Adipocyte (in vitro differentiated cells): ENCODE results near the gene MBD6.

Experiments used
- DNase-seq: peaks from one replicate; pipeline ENCODE4 v3.0.0-alpha.2; 2015; ENCODE audit warnings: low read depth
- H3K27me3 ChIP-seq: replicated peaks from 2 replicates; pipeline ENCODE4 v1.7.0; 2013; ENCODE audit warnings: mild to moderate bottlenecking, low read length, moderate library complexity; ENCODE audit not compliant: control insufficient read depth, insufficient read depth
- H3K36me3 ChIP-seq: 2 replicates; pipeline ENCODE4 v1.7.0; 2013; ENCODE audit warnings: low read length, mild to moderate bottlenecking, moderate library complexity; ENCODE audit not compliant: control insufficient read depth, insufficient read depth, severe bottlenecking
- H3K4me1 ChIP-seq: 2 replicates; pipeline ENCODE4 v1.7.0; 2013; ENCODE audit warnings: mild to moderate bottlenecking, low read length, moderate library complexity; ENCODE audit not compliant: control insufficient read depth, insufficient read depth
- H3K4me3 ChIP-seq: 2 replicates; pipeline ENCODE4 v1.7.0; 2013; ENCODE audit warnings: mild to moderate bottlenecking, low read length, moderate library complexity
- H3K9ac ChIP-seq: 2 replicates; pipeline ENCODE4 v1.7.0; 2013; ENCODE audit warnings: mild to moderate bottlenecking, low read length, moderate library complexity
- H3K9me3 ChIP-seq: 2 replicates; pipeline ENCODE4 v1.7.0; 2013; ENCODE audit warnings: mild to moderate bottlenecking, low read length, moderate library complexity; ENCODE audit not compliant: control insufficient read depth

The MBD6 gene

GRCh38 chr12:57525615-57526383, 3.2 kb downstream of the MBD6 start:
- H3K9ac ChIP-seq, result peak overlapping the region; percentile 44
- peaks cover 64% of the 10 kb centered on the region for H3K36me3 ChIP-seq
- H3K27me3 ChIP-seq, result no peaks in the 10 kb centered on the region
- no peak for DNase-seq
- H3K4me1 ChIP-seq, result peaks cover 48% of the 10 kb centered on the region
- H3K9me3 ChIP-seq, result no peaks in the 10 kb centered on the region
- no peak overlapping the region for H3K4me3 ChIP-seq

GRCh38 chr12:57526477-57527126, 4.0 kb downstream of the MBD6 start:
- peaks cover 72% of the 10 kb centered on the region for H3K36me3 ChIP-seq
- H3K9ac ChIP-seq, result peak overlapping the region; percentile 44
- H3K4me3 ChIP-seq, result no peak overlapping the region
- no peaks in the 10 kb centered on the region for H3K9me3 ChIP-seq
- no peak for DNase-seq
- H3K27me3 ChIP-seq, result no peaks in the 10 kb centered on the region
- H3K4me1 ChIP-seq, result peaks cover 39% of the 10 kb centered on the region

GRCh38 chr12:57527184-57527583, 4.6 kb downstream of the MBD6 start:
- Histone ChIP-seq H3K4me3 (no peak overlapping the region), H3K4me1 (peaks cover 34% of the 10 kb centered on the region), H3K27me3 (no peaks in the 10 kb centered on the region), H3K9ac (peak overlapping the region; percentile 30), H3K9me3 (no peaks in the 10 kb centered on the region), H3K36me3 (peaks cover 78% of the 10 kb centered on the region)
- no peak for DNase-seq

- no peak overlapping the region for H3K9ac ChIP-seq
- no peak overlapping the region for H3K4me3 ChIP-seq
- peaks cover 88% of the 10 kb centered on the region for H3K36me3 ChIP-seq
- H3K4me1 ChIP-seq, result peaks cover 32% of the 10 kb centered on the region
- no peaks in the 10 kb centered on the region for H3K27me3 ChIP-seq
- no peaks in the 10 kb centered on the region for H3K9me3 ChIP-seq
- DNase-seq, result no peak
These were observed 5.6 kb downstream of the MBD6 start for GRCh38 chr12:57528176-57528575.

GRCh38 chr12:57528831-57529555, 6.4 kb downstream of the MBD6 start:
- Histone ChIP-seq H3K36me3 (peaks cover 94% of the 10 kb centered on the region), H3K4me1 (peaks cover 25% of the 10 kb centered on the region)
- no peak for DNase-seq

GRCh38 chr12:57529831-57530230, 7.2 kb downstream of the MBD6 start:
- Histone ChIP-seq H3K27me3 (no peaks in the 10 kb centered on the region), H3K4me3 (no peak overlapping the region), H3K9ac (no peak overlapping the region), H3K36me3 (peaks cover 95% of the 10 kb centered on the region), H3K9me3 (no peaks in the 10 kb centered on the region), H3K4me1 (peaks cover 17% of the 10 kb centered on the region)
- no peak for DNase-seq

More at GRCh38 chr12:57528831-57529555, 6.4 kb downstream of the MBD6 start:
- Histone ChIP-seq H3K9me3 (no peaks in the 10 kb centered on the region), H3K9ac (no peak overlapping the region), H3K4me3 (no peak overlapping the region), H3K27me3 (no peaks in the 10 kb centered on the region)

- DNase-seq, result no peak
- H3K9ac ChIP-seq, result no peak overlapping the region
- H3K9me3 ChIP-seq, result no peaks in the 10 kb centered on the region
- H3K27me3 ChIP-seq, result no peaks in the 10 kb centered on the region
- no peak overlapping the region for H3K4me3 ChIP-seq
- H3K36me3 ChIP-seq, result peaks cover 95% of the 10 kb centered on the region
- H3K4me1 ChIP-seq, result peaks cover 13% of the 10 kb centered on the region
These were observed 7.9 kb downstream of the MBD6 start for GRCh38 chr12:57530396-57531142.

GRCh38 chr12:57531836-57532235, 9.2 kb downstream of the MBD6 start:
- Histone ChIP-seq H3K27me3 (no peaks in the 10 kb centered on the region), H3K4me1 (peaks cover 3% of the 10 kb centered on the region), H3K4me3 (no peak overlapping the region), H3K36me3 (peaks cover 90% of the 10 kb centered on the region), H3K9ac (no peak overlapping the region), H3K9me3 (no peaks in the 10 kb centered on the region)
- no peak for DNase-seq

- Histone ChIP-seq H3K36me3 (peaks cover 84% of the 10 kb centered on the region), H3K4me1 (no peaks in the 10 kb centered on the region), H3K27me3 (no peaks in the 10 kb centered on the region), H3K4me3 (no peak overlapping the region), H3K9me3 (no peaks in the 10 kb centered on the region), H3K9ac (no peak overlapping the region)
- no peak for DNase-seq
These were observed 10.5 kb downstream of the MBD6 start for GRCh38 chr12:57533108-57533507.

- Histone ChIP-seq H3K9me3 (no peaks in the 10 kb centered on the region), H3K36me3 (peaks cover 81% of the 10 kb centered on the region), H3K4me3 (no peak overlapping the region), H3K4me1 (no peaks in the 10 kb centered on the region), H3K9ac (no peak overlapping the region), H3K27me3 (no peaks in the 10 kb centered on the region)
- DNase-seq, result no peak
These were observed 11.6 kb downstream of the MBD6 start for GRCh38 chr12:57534250-57534649.
